ENCODE measurements around the gene MYO1D.

Gene MYO1D

GRCh38 chr17:32488177-32488542, 388.8 kb downstream of the MYO1D start:
- no peak for DNase-seq (ENCODE audit: low read depth)

GRCh38 chr17:32487473-32488176, 389.3 kb downstream of the MYO1D start:
- no peak for DNase-seq (ENCODE audit: low read depth)

- peak; percentile 35 for DNase-seq (ENCODE audit: low read depth)
Observed at GRCh38 chr17:32486701-32487472, 390.0 kb downstream of the MYO1D start, which contains the start of gene CDK5R1. Gene CDK5R1 (plus strand): TSS chr17:32486993. CDS start chr17:32487621, 628 bp downstream.

DNA sequence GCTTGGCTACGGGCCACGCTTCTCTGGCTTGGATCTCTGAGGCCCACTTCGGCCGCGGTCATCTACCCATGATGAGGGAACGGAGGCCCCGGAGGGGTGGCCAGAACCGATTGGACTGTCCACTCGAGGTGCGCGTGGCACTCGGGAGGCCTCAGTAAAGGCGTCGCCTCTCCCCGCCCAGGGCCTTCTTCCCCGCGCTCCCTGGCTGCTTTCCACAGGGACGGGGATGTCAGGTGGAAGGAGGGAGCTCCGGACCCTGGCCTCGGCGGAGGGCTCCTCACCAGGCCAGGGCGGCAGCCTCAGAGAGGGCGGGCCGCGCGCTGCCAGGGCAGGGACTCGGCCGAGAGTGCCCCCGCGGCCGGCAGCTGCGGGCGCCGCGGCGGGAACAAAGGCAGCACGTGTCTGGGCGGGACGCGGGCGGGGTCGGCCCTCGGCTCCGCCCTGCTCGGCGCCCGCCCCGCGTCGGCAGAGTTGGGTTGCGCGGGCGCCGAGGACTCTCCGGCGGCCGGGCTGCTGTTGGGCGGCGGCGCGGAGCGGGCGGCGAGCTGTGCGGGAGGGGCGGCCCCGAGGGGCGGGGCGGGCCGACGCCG, 390.7 kb downstream of the MYO1D start:
- DNase-seq (ENCODE audit: low read depth): peak; percentile 38

- DNase-seq (ENCODE audit: low read depth): no peak
Observed at GRCh38 chr17:32485261-32486110, 391.4 kb downstream of the MYO1D start.

DNA sequence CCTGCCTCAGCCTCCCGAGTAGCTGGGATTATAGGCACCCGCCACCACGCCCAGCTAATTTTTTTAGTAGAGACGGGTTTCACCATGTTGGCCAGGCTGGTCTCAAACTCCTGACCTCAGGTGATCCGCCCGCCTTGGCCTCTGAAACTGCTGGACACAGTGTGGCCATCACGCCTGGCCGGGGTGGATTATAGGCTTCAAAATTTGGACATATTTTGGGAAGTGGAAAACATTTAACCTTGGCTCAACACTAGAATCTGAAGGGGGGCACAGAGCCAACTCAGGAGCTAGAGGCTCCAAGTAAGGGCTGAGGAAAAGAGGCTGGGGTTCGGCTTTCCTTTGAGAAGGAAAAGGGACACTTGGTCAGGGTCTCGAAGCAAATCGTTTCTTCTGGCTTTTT, 392.3 kb downstream of the MYO1D start:
- DNase-seq (ENCODE audit: low read depth): no peak

GRCh38 chr17:32484041-32484461, 392.9 kb downstream of the MYO1D start:
- DNase-seq (ENCODE audit: low read depth): no peak

DNA sequence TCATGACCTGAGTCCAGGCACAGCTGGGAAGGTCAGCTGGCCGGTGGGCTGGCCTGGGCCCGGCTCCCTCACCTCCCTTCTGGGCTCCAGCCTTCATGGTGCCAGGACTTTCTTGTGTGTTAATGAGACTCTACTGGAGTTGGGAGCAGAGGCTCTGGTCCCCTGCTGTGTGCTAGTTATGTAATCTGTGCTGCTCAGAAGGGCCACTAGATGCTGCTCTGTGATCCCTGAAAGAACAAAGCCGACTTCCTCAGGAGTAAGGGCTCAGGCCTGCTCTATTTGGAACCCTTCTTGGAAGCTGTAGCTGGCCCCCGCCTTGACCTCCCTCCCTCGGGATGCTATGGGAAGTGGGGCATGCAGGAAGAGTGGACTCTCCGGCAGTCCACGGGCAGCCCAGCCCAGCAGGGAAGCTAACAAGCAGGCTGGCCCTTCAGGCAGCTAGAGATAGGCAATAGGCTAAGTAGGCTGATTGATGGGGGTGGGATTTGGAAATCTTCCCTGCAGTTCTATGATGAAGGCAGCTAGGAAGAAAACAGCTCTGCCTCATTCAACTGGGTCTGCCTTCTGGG, 393.4 kb downstream of the MYO1D start:
- DNase-seq (ENCODE audit: low read depth): no peak

- DNase-seq (ENCODE audit: low read depth): no peak
Observed at GRCh38 chr17:32482568-32483320, 394.2 kb downstream of the MYO1D start.

DNA sequence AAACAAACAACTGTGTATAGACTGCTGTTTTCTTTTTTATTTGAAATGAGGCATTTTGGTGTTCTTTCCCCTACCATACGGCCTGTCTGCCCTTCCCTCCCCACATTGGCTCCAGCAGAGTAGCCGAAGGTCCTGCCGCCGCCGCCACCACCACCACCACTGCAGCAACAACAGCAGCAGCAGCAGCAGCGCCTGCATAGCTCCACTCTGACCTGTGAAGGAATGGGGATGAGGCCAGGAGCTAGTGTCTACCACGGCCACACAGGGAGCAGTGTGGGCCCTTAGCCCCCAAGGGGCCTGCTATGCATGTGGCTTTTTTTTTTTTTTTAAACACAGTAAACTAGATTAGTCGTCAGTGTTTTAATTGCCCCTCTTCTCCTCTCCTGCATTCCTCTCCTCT, 395.7 kb downstream of the MYO1D start:
- no peak for DNase-seq (ENCODE audit: low read depth)

GRCh38 chr17:32479074-32479617, 397.8 kb downstream of the MYO1D start:
- DNase-seq (ENCODE audit: low read depth): no peak

DNA sequence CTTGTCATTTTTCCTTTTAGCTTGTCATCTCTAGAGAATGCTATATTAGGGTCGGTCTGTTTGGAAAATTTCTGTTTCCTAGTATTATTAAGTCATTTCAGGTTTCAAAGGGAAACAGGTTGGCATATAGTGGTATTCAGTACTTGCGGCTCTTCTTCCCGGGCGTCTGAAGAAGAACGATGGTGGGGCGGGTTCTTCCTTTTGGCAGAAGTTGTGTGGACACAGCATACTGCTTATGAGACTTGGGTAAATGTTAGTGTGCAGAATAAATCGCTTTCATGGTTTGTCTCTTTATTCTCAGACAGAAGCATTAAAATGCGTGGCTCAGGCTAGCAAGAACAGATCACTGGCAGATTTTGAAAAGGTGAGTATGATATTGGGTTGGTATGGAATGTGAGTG, 399.7 kb downstream of the MYO1D start:
- DNase-seq (ENCODE audit: low read depth): no peak

- no peak for DNase-seq (ENCODE audit: low read depth)
Observed at GRCh38 chr17:32475258-32475657, 401.7 kb downstream of the MYO1D start.

DNA sequence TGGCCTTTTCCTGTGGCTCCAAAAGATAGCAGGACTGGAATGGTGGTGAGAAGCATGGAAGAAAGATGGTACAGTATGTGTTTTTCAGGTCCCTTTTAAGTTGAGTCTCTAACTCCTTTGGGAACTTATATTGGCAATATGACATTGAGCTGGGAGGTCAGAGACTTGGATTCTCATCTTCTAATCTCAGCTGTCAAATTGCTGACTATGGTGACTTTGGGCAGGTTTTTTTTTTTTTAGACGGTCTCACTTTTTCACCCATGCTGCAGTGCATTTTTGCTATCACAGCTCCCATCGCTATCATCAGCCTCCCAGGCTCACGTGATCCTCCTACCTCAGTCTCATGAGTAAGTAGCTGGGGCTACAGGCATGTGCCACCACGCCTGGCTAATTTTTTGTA, 405.3 kb downstream of the MYO1D start:
- DNase-seq (ENCODE audit: low read depth): no peak

DNA sequence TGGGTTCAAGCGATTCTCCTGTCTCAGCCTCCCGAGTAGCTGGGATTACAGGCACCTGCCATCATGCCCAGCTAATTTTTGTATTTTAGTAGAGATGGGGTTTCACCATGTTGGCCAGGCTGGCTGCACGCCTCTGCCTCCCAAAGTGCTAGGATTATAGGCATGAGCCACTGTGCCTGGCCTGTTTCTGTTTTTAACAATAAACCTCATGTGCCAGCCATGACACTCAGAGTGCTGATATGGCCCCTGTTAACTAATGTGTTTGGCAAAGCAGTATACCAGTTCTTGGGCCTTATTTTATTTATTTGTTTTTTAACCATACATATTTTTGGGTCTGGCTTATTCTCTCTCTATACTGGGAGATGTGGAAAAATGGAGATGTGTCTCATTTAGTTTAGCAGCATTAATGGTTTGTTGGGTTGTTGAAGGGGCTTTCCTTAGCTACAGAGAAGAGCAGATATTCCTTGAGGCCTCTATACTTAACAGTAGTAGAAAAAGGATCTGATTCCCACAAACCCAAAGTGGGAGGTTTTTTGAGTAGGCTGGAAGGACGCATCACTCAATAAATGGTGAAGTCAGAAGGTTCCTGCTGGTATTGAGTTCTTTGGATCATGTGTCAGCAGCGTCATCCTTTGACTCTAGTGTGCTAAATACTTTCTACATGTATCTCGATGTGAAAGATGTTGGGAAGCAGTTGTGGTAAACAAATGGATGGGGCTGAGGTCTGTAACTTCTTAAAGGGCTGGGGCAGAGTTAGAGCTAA, 406.3 kb downstream of the MYO1D start:
- no peak for DNase-seq (ENCODE audit: low read depth)

- no peak for DNase-seq (ENCODE audit: low read depth)
Observed at GRCh38 chr17:32467949-32468348, 409.0 kb downstream of the MYO1D start.

DNA sequence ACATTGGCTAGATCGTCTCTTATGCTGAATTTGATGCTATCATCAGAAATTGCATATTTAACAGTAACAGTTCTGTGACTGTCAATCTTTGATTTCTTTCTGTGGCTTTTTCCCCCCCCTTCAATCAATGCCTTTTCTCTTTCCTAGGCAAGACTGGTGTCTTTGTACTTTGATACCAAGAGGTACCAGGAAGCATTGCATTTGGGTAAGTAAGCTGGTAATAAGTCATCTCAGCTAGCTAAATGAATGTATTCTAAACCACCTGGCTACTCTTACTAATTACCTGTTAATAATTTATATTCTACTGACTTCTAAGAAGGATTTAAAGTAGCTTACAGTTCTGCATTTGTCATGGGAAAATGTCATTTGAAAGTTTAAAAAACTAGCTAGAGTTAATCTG, 412.6 kb downstream of the MYO1D start:
- DNase-seq (ENCODE audit: low read depth): no peak

DNA sequence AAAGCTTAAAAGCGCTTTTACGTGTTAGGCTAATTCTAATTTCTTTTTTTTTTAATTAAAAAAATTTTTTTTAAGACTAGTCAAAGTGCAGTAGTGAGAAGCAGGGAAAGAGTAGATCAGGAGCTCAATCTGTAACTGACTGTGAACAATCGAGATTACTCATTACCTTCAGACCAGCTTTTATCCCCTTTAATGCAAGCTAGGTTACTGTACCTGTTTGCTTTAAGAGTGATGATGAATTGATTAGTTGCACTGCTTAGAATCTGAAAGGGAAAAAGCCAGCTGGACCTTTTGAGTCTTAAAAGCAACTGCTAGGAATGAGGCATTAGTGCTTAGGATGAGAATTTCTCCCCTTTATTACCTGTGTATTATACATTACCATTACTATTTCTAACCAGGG, 413.6 kb downstream of the MYO1D start:
- no peak for DNase-seq (ENCODE audit: low read depth)

DNA sequence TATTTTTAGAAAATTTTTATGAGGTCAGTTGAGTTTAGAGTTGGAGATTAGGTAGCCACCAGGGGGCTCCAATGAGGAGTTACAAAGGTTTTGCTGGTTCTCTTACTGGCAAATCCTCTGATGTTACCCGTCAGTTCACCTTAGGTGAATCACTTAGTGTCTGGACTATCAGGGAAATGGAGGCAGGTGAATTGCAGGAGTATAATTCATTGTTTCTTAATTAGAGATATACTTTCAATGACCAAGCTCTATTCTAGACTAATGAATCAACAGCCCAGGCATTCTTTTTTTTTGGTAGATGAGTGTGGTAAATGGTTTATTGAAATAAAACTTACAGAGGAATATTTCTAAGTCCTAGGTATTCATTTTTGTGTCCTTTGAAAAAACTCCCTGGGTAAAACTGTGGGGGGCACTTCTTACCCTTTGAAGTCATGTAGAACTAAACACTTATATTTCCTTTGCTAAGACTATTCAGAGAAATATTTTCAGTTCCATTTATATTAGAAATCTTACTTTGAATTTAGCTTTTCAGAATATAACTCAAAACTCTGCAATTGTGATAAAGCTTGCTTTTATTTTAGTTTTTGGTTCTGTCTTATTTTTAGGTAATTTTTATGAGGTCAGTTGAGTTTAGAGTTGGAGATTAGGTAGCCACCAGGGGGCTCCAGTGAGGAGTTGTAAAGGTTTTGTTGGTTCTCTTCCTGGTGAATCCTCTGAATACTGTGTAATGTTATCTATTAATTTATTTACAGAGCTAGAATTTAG, 414.9 kb downstream of the MYO1D start:
- DNase-seq (ENCODE audit: low read depth): peak; percentile 49

All from stimulated activated CD8-positive, alpha-beta memory T cell treated with anti-CD3 and anti-CD28 coated beads, Interleukin-15, amount 100 ng/mL, for 1 hour (primary cell).